Central memory CD8-positive, alpha-beta T cell (primary cell): Measurements from ENCODE around the gene NOSTRIN.
"Not testable (repeated sequence)": the region's sequence is repeated elsewhere in the genome, so short reads cannot be mapped to it uniquely, and the experiment has no call there.

Experiments
- ATAC-seq: fragments of 150-1000 bp; cut with Tn5 transposase; replicated peaks from 2 replicates; pipeline ENCODE4 v1.10.0; 2022; ENCODE audit warnings: mild to moderate bottlenecking, moderate FRiP score, moderate number of reproducible peaks; ENCODE audit not compliant: poor library complexity, severe bottlenecking; ENCODE audit errors: extremely low read depth
- DNase-seq, 2 donors: peaks; one replicate each; pipeline ENCODE4 v3.0.0; 2021; ENCODE audit warnings: low spot score in 2 of 2
- H3K27ac Mint-ChIP-seq: one replicate; pipeline ENCODE4 v1.8.0; 2022; ENCODE audit warnings: low read depth, mild to moderate bottlenecking, moderate library complexity, mixed read lengths
- H3K27me3 Mint-ChIP-seq: one replicate; pipeline ENCODE4 v1.8.0; 2022; ENCODE audit warnings: mixed read lengths
- H3K36me3 Mint-ChIP-seq: one replicate; pipeline ENCODE4 v1.8.0; 2022; ENCODE audit warnings: mild to moderate bottlenecking, moderate library complexity, mixed read lengths; ENCODE audit not compliant: insufficient read depth
- H3K4me1 Mint-ChIP-seq: one replicate; pipeline ENCODE4 v1.8.0; 2022; ENCODE audit warnings: mixed read lengths
- H3K4me3 Mint-ChIP-seq: one replicate; pipeline ENCODE4 v1.8.0; 2022; ENCODE audit warnings: mild to moderate bottlenecking, moderate library complexity, mixed read lengths
- H3K9me3 Mint-ChIP-seq: one replicate; pipeline ENCODE4 v1.8.0; 2022; ENCODE audit warnings: mixed read lengths

The NOSTRIN gene

GRCh38 chr2:168775837-168776236 lies 26.6 kb upstream of the NOSTRIN start:
- Mint-ChIP-seq H3K36me3 (peaks cover 2% of the 10 kb centered on the region), H3K27ac (no peak overlapping the region), H3K4me3 (no peak overlapping the region), H3K4me1 (no peaks in the 10 kb centered on the region), H3K9me3 (no peaks in the 10 kb centered on the region), H3K27me3 (no peaks in the 10 kb centered on the region)
- no peak for ATAC-seq
- no peak for DNase-seq

- Mint-ChIP-seq H3K4me3 (no peak overlapping the region), H3K36me3 (no peaks in the 10 kb centered on the region), H3K27ac (no peak overlapping the region), H3K4me1 (no peaks in the 10 kb centered on the region), H3K27me3 (no peaks in the 10 kb centered on the region), H3K9me3 (no peaks in the 10 kb centered on the region)
- DNase-seq: no peak
- ATAC-seq: no peak
Measured at GRCh38 chr2:168780669-168781071, 21.8 kb upstream of the NOSTRIN start.

- Mint-ChIP-seq H3K4me3 (no peak overlapping the region), H3K27ac (no peak overlapping the region), H3K4me1 (no peaks in the 10 kb centered on the region), H3K27me3 (no peaks in the 10 kb centered on the region), H3K9me3 (no peaks in the 10 kb centered on the region), H3K36me3 (no peaks in the 10 kb centered on the region)
- ATAC-seq (no peak), DNase-seq (no peak)
Measured at GRCh38 chr2:168781191-168781817, 21.1 kb upstream of the NOSTRIN start.

GRCh38 chr2:168782271-168782670 lies 20.2 kb upstream of the NOSTRIN start:
- H3K36me3 Mint-ChIP-seq: no peaks in the 10 kb centered on the region

GRCh38 chr2:168784993-168785392 lies 17.4 kb upstream of the NOSTRIN start:
- no peaks in the 10 kb centered on the region for H3K9me3 Mint-ChIP-seq
- no peak overlapping the region for H3K27ac Mint-ChIP-seq
- no peaks in the 10 kb centered on the region for H3K4me1 Mint-ChIP-seq
- no peaks in the 10 kb centered on the region for H3K36me3 Mint-ChIP-seq
- H3K4me3 Mint-ChIP-seq: no peak overlapping the region
- H3K27me3 Mint-ChIP-seq: no peaks in the 10 kb centered on the region
- DNase-seq (no peak), ATAC-seq (no peak)

More at GRCh38 chr2:168782271-168782670, 20.2 kb upstream of the NOSTRIN start:
- Mint-ChIP-seq H3K27ac (no peak overlapping the region), H3K27me3 (no peaks in the 10 kb centered on the region), H3K4me3 (no peak overlapping the region), H3K4me1 (no peaks in the 10 kb centered on the region), H3K9me3 (no peaks in the 10 kb centered on the region)
- no peak for ATAC-seq
- no peak for DNase-seq

- Mint-ChIP-seq H3K36me3 (no peaks in the 10 kb centered on the region), H3K9me3 (no peaks in the 10 kb centered on the region), H3K4me3 (no peak overlapping the region), H3K27me3 (no peaks in the 10 kb centered on the region), H3K27ac (no peak overlapping the region), H3K4me1 (no peaks in the 10 kb centered on the region)
- DNase-seq (no peak), ATAC-seq (no peak)
Measured at GRCh38 chr2:168787098-168787781, 15.2 kb upstream of the NOSTRIN start.

- Mint-ChIP-seq H3K27me3 (peaks cover 2% of the 10 kb centered on the region), H3K36me3 (no peaks in the 10 kb centered on the region), H3K4me1 (no peaks in the 10 kb centered on the region), H3K27ac (no peak overlapping the region), H3K9me3 (no peaks in the 10 kb centered on the region), H3K4me3 (no peak overlapping the region)
- ATAC-seq: no peak
- no peak for DNase-seq
Measured at GRCh38 chr2:168787782-168788376, 14.6 kb upstream of the NOSTRIN start.

GRCh38 chr2:168789776-168790175 lies 12.7 kb upstream of the NOSTRIN start:
- no peaks in the 10 kb centered on the region for H3K36me3 Mint-ChIP-seq
- H3K9me3 Mint-ChIP-seq: no peaks in the 10 kb centered on the region
- H3K27ac Mint-ChIP-seq: no peak overlapping the region
- no peak overlapping the region for H3K4me3 Mint-ChIP-seq
- ATAC-seq (no peak), DNase-seq (no peak)
- H3K4me1 Mint-ChIP-seq: no peaks in the 10 kb centered on the region
- H3K27me3 Mint-ChIP-seq: peaks cover 7% of the 10 kb centered on the region

GRCh38 chr2:168790226-168790902 lies 12.1 kb upstream of the NOSTRIN start:
- no peak overlapping the region for H3K4me3 Mint-ChIP-seq
- ATAC-seq (no peak), DNase-seq (no peak)
- no peaks in the 10 kb centered on the region for H3K4me1 Mint-ChIP-seq
- H3K27ac Mint-ChIP-seq: no peak overlapping the region
- H3K36me3 Mint-ChIP-seq: no peaks in the 10 kb centered on the region
- H3K27me3 Mint-ChIP-seq: peaks cover 7% of the 10 kb centered on the region
- no peaks in the 10 kb centered on the region for H3K9me3 Mint-ChIP-seq

GRCh38 chr2:168791140-168791539 lies 11.3 kb upstream of the NOSTRIN start:
- not testable (repeated sequence) for ATAC-seq, H3K27ac Mint-ChIP-seq, H3K4me3 Mint-ChIP-seq, H3K4me1 Mint-ChIP-seq, H3K9me3 Mint-ChIP-seq, H3K36me3 Mint-ChIP-seq, DNase-seq, H3K27me3 Mint-ChIP-seq

GRCh38 chr2:168793596-168793995 lies 8.8 kb upstream of the NOSTRIN start:
- Mint-ChIP-seq H3K36me3 (no peaks in the 10 kb centered on the region), H3K4me1 (no peaks in the 10 kb centered on the region), H3K27me3 (peaks cover 18% of the 10 kb centered on the region), H3K9me3 (no peaks in the 10 kb centered on the region), H3K4me3 (no peak overlapping the region), H3K27ac (no peak overlapping the region)
- ATAC-seq (no peak), DNase-seq (no peak)

GRCh38 chr2:168794968-168795367 lies 7.5 kb upstream of the NOSTRIN start:
- no peak overlapping the region for H3K27ac Mint-ChIP-seq
- H3K9me3 Mint-ChIP-seq: no peaks in the 10 kb centered on the region
- H3K27me3 Mint-ChIP-seq: peaks cover 18% of the 10 kb centered on the region
- no peaks in the 10 kb centered on the region for H3K4me1 Mint-ChIP-seq
- H3K4me3 Mint-ChIP-seq: no peak overlapping the region
- no peaks in the 10 kb centered on the region for H3K36me3 Mint-ChIP-seq
- no peak for ATAC-seq
- DNase-seq: no peak
